IMR-90 (cell line): Measurements from ENCODE around the gene ACSS1. TPM values are rescaled to one million over a fixed set of nuclear protein-coding genes. Genes with fewer than 3 reads are reported as not detected.

Source experiments
- ATAC-seq: fragments of 200-7000 bp; cut with Tn5 transposase; 2 replicates; pipeline ENCODE4 v1.9.1; 2020; ENCODE audit warnings: low read depth, mild to moderate bottlenecking, moderate library complexity
- BruUV-seq: library from RNA; stranded (reverse); fragments of 400-500 nt; replicated peaks from 2 replicates; lab custom pipeline; 2021; lab: Mats Ljungman, UMichigan
- CTCF ChIA-PET: fragments of 300-600 bp; formaldehyde crosslinking; extraction: SDS; loops from one replicate; lab custom pipeline; 2021; ENCODE audit warnings: antibody characterized with exemption; lab: Yijun Ruan, JAX
- POLR2A ChIA-PET: fragments of 300-600 bp; sonication (Branson Sonifier 250); formaldehyde crosslinking; loops from one replicate; lab custom pipeline; 2022; ENCODE audit warnings: antibody characterized with exemption; ENCODE audit not compliant: unreplicated experiment; lab: Charles Lee
- DNase-seq: peaks from one replicate; pipeline ENCODE4 v3.0.0; 2013
- H2AFZ ChIP-seq: replicated peaks from 2 replicates; pipeline ENCODE3; 2013; ENCODE audit warnings: low read length, mild to moderate bottlenecking; ENCODE audit not compliant: poor library complexity
- H2AK5ac ChIP-seq: 2 replicates; pipeline ENCODE4 v1.6.1; 2013; ENCODE audit warnings: low read depth, low read length, inconsistent platforms
- H2AK9ac ChIP-seq: replicated peaks from 2 replicates; pipeline ENCODE3; 2013; ENCODE audit warnings: mild to moderate bottlenecking, low read depth, low read length, moderate library complexity; ENCODE audit not compliant: poor library complexity
- H2BK120ac ChIP-seq: 2 replicates; pipeline ENCODE4 v1.6.1; 2013; ENCODE audit warnings: low read depth, low read length, inconsistent platforms
- H2BK15ac ChIP-seq: 3 replicates; pipeline ENCODE4 v1.6.1; 2013; ENCODE audit warnings: low read depth, low read length, inconsistent platforms
- H2BK20ac ChIP-seq: 2 replicates; pipeline ENCODE4 v1.6.1; 2013; ENCODE audit warnings: low read depth, mild to moderate bottlenecking, inconsistent platforms, low read length, moderate library complexity
- H2BK5ac ChIP-seq: 2 replicates; pipeline ENCODE4 v1.6.1; 2013; ENCODE audit warnings: mild to moderate bottlenecking, low read depth, low read length, inconsistent platforms; ENCODE audit not compliant: poor library complexity, severe bottlenecking
- H3K14ac ChIP-seq: replicated peaks from 2 replicates; pipeline ENCODE4 v1.6.1; 2013; ENCODE audit warnings: low read depth, low read length, inconsistent platforms
- H3K18ac ChIP-seq: 2 replicates; pipeline ENCODE4 v1.6.1; 2013; ENCODE audit warnings: low read depth, low read length, control low read depth
- H3K23ac ChIP-seq: 2 replicates; pipeline ENCODE4 v1.6.1; 2013; ENCODE audit warnings: low read depth, low read length, inconsistent platforms
- H3K27ac ChIP-seq: 2 replicates; pipeline ENCODE4 v1.5.1; 2013; ENCODE audit warnings: mild to moderate bottlenecking, control low read depth, low read length; ENCODE audit not compliant: insufficient read depth
- H3K27me3 ChIP-seq: 2 replicates; pipeline ENCODE4 v1.6.1; 2013; ENCODE audit warnings: low read length; ENCODE audit not compliant: control insufficient read depth, insufficient read depth
- H3K36me3 ChIP-seq: 2 replicates; pipeline ENCODE4 v1.6.1; 2013; ENCODE audit warnings: low read length, mixed read lengths; ENCODE audit not compliant: control insufficient read depth, insufficient read depth
- H3K4ac ChIP-seq: 2 replicates; pipeline ENCODE4 v1.6.1; 2013; ENCODE audit warnings: low read depth, low read length, inconsistent platforms
- H3K4me1 ChIP-seq: 2 replicates; pipeline ENCODE4 v1.6.1; 2013; ENCODE audit warnings: low read length, mixed read lengths; ENCODE audit not compliant: control insufficient read depth, insufficient read depth
- H3K4me2 ChIP-seq: 2 replicates; pipeline ENCODE4 v1.6.1; 2013; ENCODE audit warnings: low read depth, mild to moderate bottlenecking, control low read depth, low read length, moderate library complexity
- H3K4me3 ChIP-seq: 2 replicates; pipeline ENCODE4 v1.5.1; 2013; ENCODE audit warnings: low read depth, mild to moderate bottlenecking, control low read depth, low read length, moderate library complexity; ENCODE audit not compliant: insufficient read depth
- H3K56ac ChIP-seq: 2 replicates; pipeline ENCODE4 v1.6.1; 2013; ENCODE audit warnings: low read length, inconsistent platforms; ENCODE audit not compliant: insufficient read depth; ENCODE audit errors: extremely low read depth
- H3K79me1 ChIP-seq, 2 experiments: 2 replicates each; pipeline ENCODE4 v1.6.1; 2013; ENCODE audit warnings: low read length in 2 of 2, inconsistent platforms in 1 of 2, low read depth in 1 of 2
- H3K9ac ChIP-seq: 2 replicates; pipeline ENCODE4 v1.6.1; 2013; ENCODE audit warnings: low read depth, low read length, control low read depth
- H3K9me1 ChIP-seq: 2 replicates; pipeline ENCODE4 v1.6.1; 2013; ENCODE audit warnings: low read length, inconsistent platforms; ENCODE audit not compliant: insufficient read depth
- H3K9me3 ChIP-seq: 2 replicates; pipeline ENCODE4 v1.6.1; 2013; ENCODE audit warnings: low read length; ENCODE audit not compliant: control insufficient read depth, insufficient read depth
- H4K20me1 ChIP-seq: 2 replicates; pipeline ENCODE4 v1.6.1; 2013; ENCODE audit warnings: low read length, inconsistent platforms; ENCODE audit not compliant: insufficient read depth
- H4K5ac ChIP-seq: 2 replicates; pipeline ENCODE4 v1.6.1; 2013; ENCODE audit warnings: mild to moderate bottlenecking, low read depth, low read length, control low read depth
- H4K8ac ChIP-seq, 2 experiments: 2 replicates each; pipeline ENCODE4 v1.6.1; 2013; ENCODE audit warnings: low read depth in 2 of 2, low read length in 2 of 2, control low read depth in 1 of 2, inconsistent platforms in 1 of 2
- H4K91ac ChIP-seq: 2 replicates; pipeline ENCODE4 v1.6.1; 2013; ENCODE audit warnings: low read depth, low read length, inconsistent platforms; ENCODE audit not compliant: insufficient read depth
- BHLHE40 ChIP-seq: fragments of 150-350 bp; IDR thresholded peaks from 2 replicates; pipeline ENCODE4 v1.6.1; 2016; ENCODE audit warnings: mild to moderate bottlenecking, low read depth, low read length
- CEBPB ChIP-seq: IDR thresholded peaks from 2 replicates; pipeline ENCODE4 v1.6.1; 2012; ENCODE audit warnings: low read depth, low read length, improper control_type of control experiment
- CHD1 ChIP-seq: IDR thresholded peaks from 2 replicates; pipeline ENCODE4 v1.6.1; 2012; ENCODE audit warnings: low read depth, low read length, improper control_type of control experiment
- FOS ChIP-seq: fragments of 150-350 bp; IDR thresholded peaks from 2 replicates; pipeline ENCODE4 v1.6.1; 2016; ENCODE audit warnings: low read depth, low read length
- MAFK ChIP-seq: IDR thresholded peaks from 2 replicates; pipeline ENCODE4 v1.6.1; 2012; ENCODE audit warnings: low read depth, low read length, improper control_type of control experiment
- MAZ ChIP-seq: IDR thresholded peaks from 2 replicates; pipeline ENCODE4 v1.6.1; 2012; ENCODE audit warnings: low read depth, mild to moderate bottlenecking, low read length, improper control_type of control experiment, moderate library complexity, borderline replicate concordance
- MXI1 ChIP-seq: IDR thresholded peaks from 2 replicates; pipeline ENCODE4 v1.6.1; 2012; ENCODE audit warnings: low read depth, mild to moderate bottlenecking, low read length, moderate library complexity, borderline replicate concordance
- NFE2L2 ChIP-seq: fragments of 150-350 bp; IDR thresholded peaks from 2 replicates; pipeline ENCODE4 v1.6.1; 2016; ENCODE audit warnings: low read depth, mild to moderate bottlenecking, low read length
- POLR2A ChIP-seq: IDR thresholded peaks from 2 replicates; pipeline ENCODE4 v1.6.1; 2012; ENCODE audit warnings: mild to moderate bottlenecking, low read depth, low read length
- RAD21 ChIP-seq: IDR thresholded peaks from 2 replicates; pipeline ENCODE4 v1.6.1; 2012; ENCODE audit warnings: low read length, improper control_type of control experiment
- RCOR1 ChIP-seq: IDR thresholded peaks from 2 replicates; pipeline ENCODE4 v1.6.1; 2012; ENCODE audit warnings: mild to moderate bottlenecking, low read length, improper control_type of control experiment; ENCODE audit not compliant: insufficient replicate concordance
- RFX5 ChIP-seq: IDR thresholded peaks from 2 replicates; pipeline ENCODE4 v1.8.0; 2012; ENCODE audit warnings: low read depth, mild to moderate bottlenecking, low read length, moderate library complexity
- SMC3 ChIP-seq: fragments of 150-350 bp; IDR thresholded peaks from 2 replicates; pipeline ENCODE4 v1.6.1; 2016; ENCODE audit warnings: low read depth, mild to moderate bottlenecking, antibody characterized with exemption, low read length, moderate library complexity
- WGBS, 2 experiments: methylation state at CpG; one replicate each; pipeline versions ENCODE4 v1.1.5 to v1.1.7; 2013; ENCODE audit warnings: missing lambda C conversion rate in 2 of 2; ENCODE audit not compliant: insufficient read length in 1 of 2; ENCODE audit errors: extremely low coverage in 2 of 2; 5-methylcytosine and 5-hydroxymethylcytosine counted together
- dilution Hi-C: fragments of 300-500 bp; cut with HindIII; formaldehyde crosslinking; loops from one replicate; pipeline ENCODE4 v1.14.3; 2018; ENCODE audit warnings: low sequenced_read_pairs; ENCODE audit not compliant: unreplicated experiment
- in situ Hi-C: fragments of 300-500 bp; cut with MboI; formaldehyde crosslinking; loops from 3 replicates; pipeline ENCODE4 v1.14.3; 2019; ENCODE audit warnings: low sequenced_read_pairs, inconsistent platforms, mixed read lengths
- intact Hi-C: fragments of 100-400 bp; cut with micrococcal nuclease; formaldehyde crosslinking; loops from 2 replicates; pipeline ENCODE4 v1.10.0; 2022
- polyA plus RNA-seq, 3 experiments: library from polyadenylated mRNA; depleted of rRNA; stranded (reverse); fragments of >200 nt; gene quantifications; 2 replicates each; pipeline ENCODE4 v1.2.3, GENCODE V29; 2012; ENCODE audit warnings: low replicate concordance in 1 of 3
- total RNA-seq: library from RNA; depleted of rRNA; stranded (reverse); fragments of >200 nt; gene quantifications from 2 replicates; pipeline ENCODE4 v1.2.3, GENCODE V29; 2012
- TF ChIP-seq, protein P1 (sequence below): conservative IDR thresholded peaks from 2 replicates; pipeline ENCODE4 v1.5.1; 2012; ENCODE audit warnings: mild to moderate bottlenecking, low read depth, low read length, improper control_type of control experiment
- TF ChIP-seq, protein P2 (sequence below): fragments of 150-350 bp; IDR thresholded peaks from 2 replicates; pipeline ENCODE4 v1.6.1; 2016; ENCODE audit warnings: low read depth, mild to moderate bottlenecking, low read length, moderate library complexity, borderline replicate concordance
- TF ChIP-seq, protein P3 (sequence below): fragments of 150-350 bp; IDR thresholded peaks from 2 replicates; pipeline ENCODE4 v1.6.1; 2017; ENCODE audit warnings: mild to moderate bottlenecking, antibody characterized with exemption, low read length, low read depth

ACSS1 gene
- total and polyA plus RNA-seq, 2 of the 4 experiments (the other 2 are of a cell fraction) = 0.72 to 1.2 TPM

DNA sequence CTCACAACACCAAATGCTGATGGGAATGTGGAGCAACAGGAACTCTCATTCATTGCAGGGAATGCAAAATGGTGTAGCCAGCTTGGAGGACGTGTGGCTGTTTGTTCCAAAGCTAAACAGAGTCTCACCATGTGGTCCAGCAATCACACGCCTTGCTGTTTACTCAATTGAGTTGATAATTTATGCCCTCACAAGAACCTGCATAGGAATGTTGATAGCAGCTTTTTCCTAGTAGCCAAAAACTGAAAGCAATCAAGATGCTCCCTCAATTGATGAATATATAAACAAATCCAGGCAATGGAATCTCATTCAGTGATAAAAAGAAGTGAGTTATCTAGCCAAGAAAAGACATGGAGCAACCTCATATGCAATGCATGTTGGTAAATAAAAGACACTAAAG, 39.6 kb upstream of the ACSS1 start:
- no peak overlapping the region for H2BK120ac ChIP-seq
- ChIA-PET CTCF (no interaction called here), POLR2A (no interaction called here)
- no peak overlapping the region for H2BK20ac ChIP-seq
- H3K9me1 ChIP-seq = no peaks in the 10 kb centered on the region
- no peak for TF ChIP-seq RCOR1
- no peak for TF ChIP-seq BHLHE40
- no peak for TF ChIP-seq POLR2A
- TF ChIP-seq, protein P1, sequence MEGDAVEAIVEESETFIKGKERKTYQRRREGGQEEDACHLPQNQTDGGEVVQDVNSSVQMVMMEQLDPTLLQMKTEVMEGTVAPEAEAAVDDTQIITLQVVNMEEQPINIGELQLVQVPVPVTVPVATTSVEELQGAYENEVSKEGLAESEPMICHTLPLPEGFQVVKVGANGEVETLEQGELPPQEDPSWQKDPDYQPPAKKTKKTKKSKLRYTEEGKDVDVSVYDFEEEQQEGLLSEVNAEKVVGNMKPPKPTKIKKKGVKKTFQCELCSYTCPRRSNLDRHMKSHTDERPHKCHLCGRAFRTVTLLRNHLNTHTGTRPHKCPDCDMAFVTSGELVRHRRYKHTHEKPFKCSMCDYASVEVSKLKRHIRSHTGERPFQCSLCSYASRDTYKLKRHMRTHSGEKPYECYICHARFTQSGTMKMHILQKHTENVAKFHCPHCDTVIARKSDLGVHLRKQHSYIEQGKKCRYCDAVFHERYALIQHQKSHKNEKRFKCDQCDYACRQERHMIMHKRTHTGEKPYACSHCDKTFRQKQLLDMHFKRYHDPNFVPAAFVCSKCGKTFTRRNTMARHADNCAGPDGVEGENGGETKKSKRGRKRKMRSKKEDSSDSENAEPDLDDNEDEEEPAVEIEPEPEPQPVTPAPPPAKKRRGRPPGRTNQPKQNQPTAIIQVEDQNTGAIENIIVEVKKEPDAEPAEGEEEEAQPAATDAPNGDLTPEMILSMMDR = no peak
- TF ChIP-seq CEBPB = no peak
- no peak for TF ChIP-seq NFE2L2
- TF ChIP-seq, protein P2, sequence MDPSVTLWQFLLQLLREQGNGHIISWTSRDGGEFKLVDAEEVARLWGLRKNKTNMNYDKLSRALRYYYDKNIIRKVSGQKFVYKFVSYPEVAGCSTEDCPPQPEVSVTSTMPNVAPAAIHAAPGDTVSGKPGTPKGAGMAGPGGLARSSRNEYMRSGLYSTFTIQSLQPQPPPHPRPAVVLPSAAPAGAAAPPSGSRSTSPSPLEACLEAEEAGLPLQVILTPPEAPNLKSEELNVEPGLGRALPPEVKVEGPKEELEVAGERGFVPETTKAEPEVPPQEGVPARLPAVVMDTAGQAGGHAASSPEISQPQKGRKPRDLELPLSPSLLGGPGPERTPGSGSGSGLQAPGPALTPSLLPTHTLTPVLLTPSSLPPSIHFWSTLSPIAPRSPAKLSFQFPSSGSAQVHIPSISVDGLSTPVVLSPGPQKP = no peak
- TF ChIP-seq CHD1 = no peak
- no peak for TF ChIP-seq MXI1
- TF ChIP-seq, protein P3, sequence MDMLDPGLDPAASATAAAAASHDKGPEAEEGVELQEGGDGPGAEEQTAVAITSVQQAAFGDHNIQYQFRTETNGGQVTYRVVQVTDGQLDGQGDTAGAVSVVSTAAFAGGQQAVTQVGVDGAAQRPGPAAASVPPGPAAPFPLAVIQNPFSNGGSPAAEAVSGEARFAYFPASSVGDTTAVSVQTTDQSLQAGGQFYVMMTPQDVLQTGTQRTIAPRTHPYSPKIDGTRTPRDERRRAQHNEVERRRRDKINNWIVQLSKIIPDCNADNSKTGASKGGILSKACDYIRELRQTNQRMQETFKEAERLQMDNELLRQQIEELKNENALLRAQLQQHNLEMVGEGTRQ = no peak
- no peak for TF ChIP-seq FOS
- no peak for TF ChIP-seq RAD21
- TF ChIP-seq MAZ = no peak
- TF ChIP-seq RFX5 = no peak
- no peak for TF ChIP-seq SMC3
- no peak for TF ChIP-seq MAFK
- no peak overlapping the region for H3K56ac ChIP-seq
- H3K9ac ChIP-seq = no peak overlapping the region
- no TSS peak for BruUV-seq
- dilution Hi-C loops = no loop called here
- no peak overlapping the region for H2BK5ac ChIP-seq
- H3K18ac ChIP-seq = no peak overlapping the region
- H3K23ac ChIP-seq = no peak overlapping the region
- H2AK9ac ChIP-seq = no peak overlapping the region
- no peak overlapping the region for H3K4me3 ChIP-seq
- H4K91ac ChIP-seq = no peak overlapping the region
- intact Hi-C loops = no loop called here
- H4K20me1 ChIP-seq = no peaks in the 10 kb centered on the region
- peaks cover 12% of the 10 kb centered on the region for H3K27me3 ChIP-seq
- H3K4ac ChIP-seq = no peak overlapping the region
- H2AFZ ChIP-seq = no peak overlapping the region
- DNase-seq = no peak
- no peaks in the 10 kb centered on the region for H3K9me3 ChIP-seq
- H3K27ac ChIP-seq = no peak overlapping the region
- ATAC-seq = no peak
- no peak overlapping the region for H3K4me2 ChIP-seq
- no peaks in the 10 kb centered on the region for H3K4me1 ChIP-seq
- no peak overlapping the region for H3K14ac ChIP-seq
- no peaks in the 10 kb centered on the region for H3K79me1 ChIP-seq
- no peak overlapping the region for H4K5ac ChIP-seq
- in situ Hi-C loops = no loop called here
- H3K36me3 ChIP-seq = no peaks in the 10 kb centered on the region
- no peak overlapping the region for H4K8ac ChIP-seq
- H2AK5ac ChIP-seq = no peak overlapping the region
- no peak overlapping the region for H2BK15ac ChIP-seq
- no CpG with 5 or more reads among the region's 2 CpGs for WGBS, 2 experiments
